H9 (cell line): Measurements from ENCODE around the gene SPATA16. TPM values are rescaled to one million over a fixed set of nuclear protein-coding genes. Genes with fewer than 3 reads are reported as not detected.

Experiments
- DNase-seq: peaks from one replicate; pipeline ENCODE4 v3.0.0-alpha.2; 2017
- H2AFZ ChIP-seq: one replicate; pipeline ENCODE4 v1.6.1; 2013; ENCODE audit warnings: mild to moderate bottlenecking, low read length, control low read depth, moderate library complexity
- H2AK5ac ChIP-seq: 2 replicates; pipeline ENCODE4 v1.6.1; 2013; ENCODE audit warnings: low read length, control low read depth, mixed read lengths; ENCODE audit not compliant: insufficient read length
- H2BK120ac ChIP-seq: one replicate; pipeline ENCODE4 v1.6.1; 2013; ENCODE audit warnings: low read depth, mild to moderate bottlenecking, low read length, control low read depth, inconsistent platforms; ENCODE audit not compliant: poor library complexity, severe bottlenecking
- H2BK12ac ChIP-seq: 2 replicates; pipeline ENCODE4 v1.6.1; 2013; ENCODE audit warnings: low read length, control low read depth, mixed read lengths, low read depth; ENCODE audit not compliant: insufficient read length
- H2BK15ac ChIP-seq: 2 replicates; pipeline ENCODE4 v1.6.1; 2013; ENCODE audit warnings: low read depth, low read length, control low read depth
- H2BK20ac ChIP-seq: one replicate; pipeline ENCODE4 v1.6.1; 2013; ENCODE audit warnings: low read depth, mild to moderate bottlenecking, low read length, control low read depth, inconsistent platforms; ENCODE audit not compliant: poor library complexity, severe bottlenecking
- H2BK5ac ChIP-seq: 2 replicates; pipeline ENCODE4 v1.6.1; 2013; ENCODE audit warnings: low read length, control low read depth, mixed read lengths; ENCODE audit not compliant: insufficient read length
- H3K14ac ChIP-seq: 2 replicates; pipeline ENCODE4 v1.6.1; 2013; ENCODE audit warnings: low read length, control low read depth; ENCODE audit not compliant: insufficient read depth
- H3K18ac ChIP-seq: 2 replicates; pipeline ENCODE4 v1.6.1; 2013; ENCODE audit warnings: low read depth, mild to moderate bottlenecking, mixed read lengths, low read length, control low read depth; ENCODE audit not compliant: insufficient read length
- H3K23ac ChIP-seq: 2 replicates; pipeline ENCODE4 v1.6.1; 2013; ENCODE audit warnings: low read length, control low read depth, mixed read lengths, low read depth; ENCODE audit not compliant: insufficient read length
- H3K23me2 ChIP-seq: 2 replicates; pipeline ENCODE4 v1.6.1; 2013; ENCODE audit warnings: low read depth, mild to moderate bottlenecking, mixed read lengths, low read length, control low read depth; ENCODE audit not compliant: insufficient read length, poor library complexity, severe bottlenecking
- H3K27ac ChIP-seq: 2 replicates; pipeline ENCODE4 v1.5.1; 2013; ENCODE audit warnings: low read length, control low read depth, mixed read lengths, low read depth; ENCODE audit not compliant: insufficient read length
- H3K27me3 ChIP-seq: 2 replicates; pipeline ENCODE4 v1.6.1; 2013; ENCODE audit warnings: low read length, control low read depth, inconsistent platforms; ENCODE audit not compliant: insufficient read depth
- H3K4ac ChIP-seq: 2 replicates; pipeline ENCODE4 v1.6.1; 2013; ENCODE audit warnings: low read depth, mild to moderate bottlenecking, control low read depth, inconsistent platforms, low read length, moderate library complexity
- H3K4me1 ChIP-seq: 2 replicates; pipeline ENCODE4 v1.6.1; 2013; ENCODE audit warnings: low read length, control low read depth, inconsistent platforms; ENCODE audit not compliant: insufficient read depth
- H3K4me2 ChIP-seq: 2 replicates; pipeline ENCODE4 v1.6.1; 2013; ENCODE audit warnings: low read length, control low read depth, mixed read lengths; ENCODE audit not compliant: insufficient read length, insufficient read depth
- H3K56ac ChIP-seq: 2 replicates; pipeline ENCODE4 v1.6.1; 2013; ENCODE audit warnings: low read depth, mild to moderate bottlenecking, mixed read lengths, low read length, control low read depth; ENCODE audit not compliant: insufficient read length
- H3K79me1 ChIP-seq: 2 replicates; pipeline ENCODE4 v1.6.1; 2013; ENCODE audit warnings: low read depth, mild to moderate bottlenecking, moderate library complexity, low read length, control low read depth, inconsistent platforms; ENCODE audit not compliant: insufficient read depth, poor library complexity, severe bottlenecking
- H3K79me2 ChIP-seq: 2 replicates; pipeline ENCODE4 v1.6.1; 2013; ENCODE audit warnings: low read length, control low read depth, inconsistent platforms; ENCODE audit not compliant: insufficient read depth
- H3K9ac ChIP-seq: 2 replicates; pipeline ENCODE4 v1.6.1; 2013; ENCODE audit warnings: low read length, control low read depth, mixed read lengths; ENCODE audit not compliant: insufficient read length; ENCODE audit errors: extremely low read depth
- H3K9me3 ChIP-seq: one replicate; pipeline ENCODE4 v1.6.1; 2013; ENCODE audit warnings: low read depth, low read length, inconsistent platforms; ENCODE audit not compliant: control insufficient read depth
- H3T11ph ChIP-seq: one replicate; pipeline ENCODE4 v1.6.1; 2013; ENCODE audit warnings: mild to moderate bottlenecking, low read length, control low read depth, inconsistent platforms
- H4K20me1 ChIP-seq: one replicate; pipeline ENCODE4 v1.6.1; 2013; ENCODE audit not compliant: control insufficient read depth, insufficient read length, insufficient read depth
- H4K5ac ChIP-seq: 2 replicates; pipeline ENCODE4 v1.6.1; 2013; ENCODE audit warnings: low read depth, mild to moderate bottlenecking, mixed read lengths, low read length, control low read depth; ENCODE audit not compliant: insufficient read length
- H4K8ac ChIP-seq: replicated peaks from 2 replicates; pipeline ENCODE4 v1.6.1; 2013; ENCODE audit warnings: low read length, control low read depth, mixed read lengths, low read depth; ENCODE audit not compliant: insufficient read length
- H4K91ac ChIP-seq: 2 replicates; pipeline ENCODE4 v1.6.1; 2013; ENCODE audit warnings: low read depth, mild to moderate bottlenecking, moderate library complexity, mixed read lengths, low read length, control low read depth; ENCODE audit not compliant: insufficient read length
- H3K27ac Mint-ChIP-seq, 3 experiments: 2 replicates in 2 of 3; 3 replicates in 1 of 3; pipeline ENCODE4 v1.8.0; 2020 to 2021; ENCODE audit warnings: mixed read lengths in 3 of 3, mild to moderate bottlenecking in 1 of 3, moderate library complexity in 1 of 3
- H3K27me3 Mint-ChIP-seq: 2 replicates; pipeline ENCODE4 v1.8.0; 2021; ENCODE audit warnings: low read depth, mild to moderate bottlenecking, moderate library complexity, mixed read lengths
- H3K36me3 Mint-ChIP-seq, 3 experiments: 2 replicates in 2 of 3; 3 replicates in 1 of 3; pipeline ENCODE4 v1.8.0; 2020 to 2021; ENCODE audit warnings: low read depth in 3 of 3, mixed read lengths in 3 of 3; ENCODE audit not compliant: insufficient read depth in 1 of 3
- H3K4me1 Mint-ChIP-seq, 2 experiments: 2 replicates each; pipeline ENCODE4 v1.8.0; 2020; ENCODE audit warnings: mixed read lengths in 2 of 2
- H3K4me3 Mint-ChIP-seq, 2 experiments: 2 replicates in 1 of 2; 3 replicates in 1 of 2; pipeline ENCODE4 v1.8.0; 2020 to 2021; ENCODE audit warnings: mild to moderate bottlenecking in 2 of 2, mixed read lengths in 2 of 2, moderate library complexity in 1 of 2
- H3K9me3 Mint-ChIP-seq, 2 experiments: 2 replicates in 1 of 2; 3 replicates in 1 of 2; pipeline ENCODE4 v1.8.0; 2020; ENCODE audit warnings: mild to moderate bottlenecking in 2 of 2, mixed read lengths in 2 of 2, moderate library complexity in 1 of 2
- CTCF ChIP-seq: fragments of 200-600 bp; sonication (generic); conservative IDR thresholded peaks from 3 replicates; pipeline ENCODE4 v1.8.0; 2021; ENCODE audit warnings: antibody characterized with exemption, mild to moderate bottlenecking
- WGBS: extraction: QIAGEN DNeasy Blood & Tissue Kit; methylation state at CpG from one replicate; pipeline ENCODE4 v1.1.7; 2013; ENCODE audit warnings: missing lambda C conversion rate, low lambda C conversion rate, mixed read lengths; ENCODE audit not compliant: insufficient read length; ENCODE audit errors: extremely low coverage; 5-methylcytosine and 5-hydroxymethylcytosine counted together
- total RNA-seq: library from RNA; stranded (reverse); gene quantifications from 2 replicates; pipeline ENCODE4 v1.2.1, GENCODE V29; 2021

Gene SPATA16
- total RNA-seq, 1 experiment from 2014 or later = not detected

DNA sequence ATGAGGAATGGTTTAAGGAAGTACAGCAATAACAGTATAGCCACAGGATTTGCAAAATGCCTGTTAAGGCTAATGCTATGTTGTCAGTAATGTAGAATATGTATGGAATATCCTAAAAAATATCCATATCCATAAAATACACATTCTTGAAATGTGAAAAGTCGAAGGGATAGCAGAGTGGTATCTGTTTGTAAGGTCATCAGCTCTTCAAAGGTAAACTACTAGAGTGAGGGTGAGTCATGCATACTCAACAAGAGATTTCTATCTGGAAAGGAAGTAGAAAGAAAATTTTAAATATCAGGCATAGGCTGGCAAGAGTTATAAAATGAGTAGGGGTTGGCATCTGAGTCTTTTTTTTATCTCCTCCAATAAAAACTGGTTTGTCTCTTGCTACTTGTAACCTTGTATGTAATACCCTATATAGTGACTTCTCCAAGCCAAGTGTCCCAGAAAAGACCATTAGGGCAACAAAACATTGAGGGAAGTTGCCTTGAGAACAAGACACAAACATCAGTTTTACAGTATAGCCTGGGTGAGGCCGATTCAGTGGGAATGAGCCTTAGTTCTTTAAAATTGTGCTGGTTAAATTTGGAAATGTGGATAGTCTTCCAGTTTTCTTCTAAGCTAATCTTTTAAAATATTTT lies 103.1 kb downstream of the SPATA16 start:
- WGBS = no CpG with 5 or more reads among the region's 2 CpGs
- no peaks in the 10 kb centered on the region for H3K27me3 Mint-ChIP-seq
- H3K4me2 ChIP-seq = no peak overlapping the region

More for the DNA sequence above, 103.1 kb downstream of the SPATA16 start:
- H2BK15ac ChIP-seq = no peak overlapping the region
- H3K79me2 ChIP-seq = no peaks in the 10 kb centered on the region
- DNase-seq = no peak
- H3K4ac ChIP-seq = no peak overlapping the region
- 0 out of 4 replicates have a peak, but pooled peaks cover 0 to 2% of the 10 kb centered on the region in 2 experiments for H3K4me1 Mint-ChIP-seq
- H3T11ph ChIP-seq = no peak overlapping the region
- no peak overlapping the region for H4K5ac ChIP-seq
- no peak overlapping the region for H3K4me3 Mint-ChIP-seq
- H4K20me1 ChIP-seq = no peaks in the 10 kb centered on the region
- H3K18ac ChIP-seq = no peak overlapping the region
- H3K79me1 ChIP-seq = no peaks in the 10 kb centered on the region
- H3K9me3 ChIP-seq = no peaks in the 10 kb centered on the region
- TF ChIP-seq CTCF = no peak
- no peak overlapping the region for H2AFZ ChIP-seq
- H4K8ac ChIP-seq = no peak overlapping the region
- no peaks in the 10 kb centered on the region for H3K9me3 Mint-ChIP-seq
- no peak overlapping the region for H4K91ac ChIP-seq
- H3K56ac ChIP-seq = no peak overlapping the region
- H2BK20ac ChIP-seq = no peak overlapping the region
- no peaks in the 10 kb centered on the region for H3K23me2 ChIP-seq
- H3K14ac ChIP-seq = no peak overlapping the region
- H3K9ac ChIP-seq = no peak overlapping the region
- no peak overlapping the region for H3K23ac ChIP-seq
- H3K27ac ChIP-seq = no peak overlapping the region
- H3K36me3 Mint-ChIP-seq = no peaks in the 10 kb centered on the region
- no peak overlapping the region for H2AK5ac ChIP-seq
- H2BK12ac ChIP-seq = no peak overlapping the region
- H2BK5ac ChIP-seq = no peak overlapping the region
- no peaks in the 10 kb centered on the region for H3K27me3 ChIP-seq
- H3K27ac Mint-ChIP-seq = no peak overlapping the region
- no peaks in the 10 kb centered on the region for H3K4me1 ChIP-seq
- no peak overlapping the region for H2BK120ac ChIP-seq
